ENCODE measurements around the gene TLR8.
"Not testable (repeated sequence)": the region's sequence is repeated elsewhere in the genome, so short reads cannot be mapped to it uniquely, and the experiment has no call there.

Gene TLR8

GRCh38 chrX:12947545-12948235 lies 41.3 kb downstream of the TLR8 start:
- DNase-seq = no peak

- DNase-seq = no peak
Measured at GRCh38 chrX:12948495-12948894, 42.1 kb downstream of the TLR8 start.

DNA sequence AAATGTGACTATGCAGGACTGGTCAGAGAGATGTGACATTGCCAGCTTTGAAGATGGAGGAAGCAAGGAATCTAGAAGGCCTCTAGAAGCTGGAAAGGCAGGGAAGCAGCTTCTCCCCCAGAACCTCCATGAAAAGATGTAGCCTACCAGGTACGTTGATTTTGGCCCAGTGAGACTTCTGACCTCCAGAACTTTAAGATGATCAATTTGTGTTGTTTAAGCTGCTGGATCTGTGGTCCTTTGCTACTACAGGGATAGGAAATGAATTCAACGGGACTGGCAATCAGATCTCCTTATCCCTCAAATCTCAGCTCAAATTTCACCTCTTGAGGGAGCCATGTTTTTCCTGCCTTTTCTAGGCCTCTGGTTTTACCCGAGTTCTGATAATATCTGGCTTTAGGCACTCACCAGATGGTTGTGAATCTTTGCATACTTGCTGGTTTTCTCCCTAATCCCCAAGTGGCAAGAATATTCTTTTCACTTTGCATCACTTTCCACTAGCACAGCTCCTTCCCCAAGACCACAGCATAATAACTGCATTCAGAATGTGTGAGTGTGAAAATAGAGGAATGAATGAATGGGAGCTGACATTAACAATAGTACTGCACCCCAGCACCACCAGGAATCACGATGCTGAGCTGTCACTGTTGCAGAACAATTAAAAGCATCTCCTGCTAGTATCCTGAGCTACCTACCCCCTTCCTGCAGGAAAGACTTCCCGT lies 42.9 kb downstream of the TLR8 start:
- DNase-seq = peak in 1 of 2 experiments; percentile 27

GRCh38 chrX:12949927-12950656 lies 43.7 kb downstream of the TLR8 start:
- peak; percentile 87 to 92 for DNase-seq

GRCh38 chrX:12950851-12951594 lies 44.6 kb downstream of the TLR8 start:
- peak; percentile 70 to 77 for DNase-seq

DNA sequence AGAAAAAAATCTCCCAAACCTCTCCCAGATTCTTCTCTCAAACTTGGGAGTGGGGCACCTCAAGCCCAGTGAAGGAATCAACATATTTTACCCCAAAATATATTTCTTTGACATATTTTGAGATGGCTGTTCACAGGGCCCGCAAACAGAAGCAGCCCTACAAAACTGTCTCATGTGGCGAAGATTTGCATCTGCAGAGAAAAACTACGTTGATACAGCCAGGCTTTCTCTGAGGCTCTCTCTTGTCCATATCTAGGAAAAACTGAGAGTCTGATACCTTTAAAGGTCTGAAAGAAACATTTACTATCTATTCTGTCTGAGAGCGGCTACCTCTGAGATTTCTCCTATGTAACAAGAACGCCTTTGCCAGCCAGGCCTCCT lies 45.2 kb downstream of the TLR8 start:
- DNase-seq = no peak

DNA sequence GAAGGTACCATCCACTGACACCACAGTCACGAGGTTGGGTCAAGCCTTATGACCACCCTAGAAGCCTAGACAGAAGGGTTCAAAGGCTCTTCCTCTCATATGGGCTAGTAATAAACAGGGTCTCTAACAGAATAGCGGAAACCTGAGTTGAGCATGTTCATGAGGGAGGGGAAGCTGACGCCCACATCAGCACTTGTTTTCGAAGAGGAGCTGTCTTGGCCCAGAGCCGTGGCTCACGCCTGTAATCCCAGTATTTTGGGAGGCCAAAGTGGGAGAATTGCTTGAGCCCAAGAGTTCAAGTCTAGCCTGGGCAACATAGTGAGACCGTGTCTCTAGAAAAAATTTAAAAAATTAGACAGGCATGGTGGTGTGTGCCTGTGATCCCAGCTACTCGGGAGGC lies 47.0 kb downstream of the TLR8 start:
- DNase-seq = no peak

GRCh38 chrX:12954376-12954775 lies 48.0 kb downstream of the TLR8 start:
- DNase-seq = peak in 1 of 2 experiments; percentile 8

DNA sequence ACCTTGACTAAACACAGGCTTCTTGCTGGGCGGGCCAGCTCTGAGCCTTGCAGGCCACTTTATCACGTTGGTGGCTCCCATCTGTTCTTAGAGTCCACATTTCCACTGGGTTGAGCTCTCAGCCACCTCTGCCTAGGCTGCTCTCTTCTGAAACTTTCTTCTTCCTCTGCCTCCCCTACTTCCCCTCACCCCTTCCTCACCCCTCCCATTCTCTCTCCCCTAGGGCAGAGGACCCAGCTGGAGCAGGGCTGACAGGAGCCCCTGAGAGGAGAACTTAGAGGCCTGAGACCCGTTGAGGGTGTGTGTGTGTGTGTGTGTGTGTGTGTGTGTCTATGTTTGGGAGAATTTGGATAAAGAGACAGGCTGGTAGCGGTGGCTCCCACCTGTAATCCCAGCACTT lies 48.6 kb downstream of the TLR8 start:
- peak in 1 of 2 experiments; percentile 22 for DNase-seq

GRCh38 chrX:12955882-12956703 lies 49.7 kb downstream of the TLR8 start:
- DNase-seq = peak; percentile 70 to 79

GRCh38 chrX:12956704-12957534 lies 50.5 kb downstream of the TLR8 start:
- DNase-seq = peak in 1 of 2 experiments; percentile 46

- no peak for DNase-seq
Measured at GRCh38 chrX:12958059-12958458, 51.6 kb downstream of the TLR8 start.

DNA sequence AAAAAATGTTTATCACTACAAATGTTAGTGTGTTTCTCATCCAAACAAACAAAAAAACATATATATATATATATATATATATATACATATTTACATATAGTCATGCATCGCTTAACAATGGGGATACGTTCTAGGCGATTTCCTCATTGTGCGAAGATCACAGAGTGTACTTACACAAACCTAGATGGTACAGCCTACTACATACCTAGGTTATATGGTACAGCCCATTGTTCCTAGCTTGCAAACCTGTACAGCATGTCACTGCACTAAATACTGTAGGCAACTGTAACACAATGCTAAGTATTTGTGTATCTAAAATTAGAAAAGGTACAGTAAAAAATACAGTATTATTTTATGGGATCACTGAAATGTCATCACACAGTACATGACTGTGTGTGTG lies 52.0 kb downstream of the TLR8 start:
- no peak for DNase-seq

GRCh38 chrX:12961196-12961718 lies 54.8 kb downstream of the TLR8 start:
- no peak for DNase-seq

GRCh38 chrX:12962041-12962504 lies 55.7 kb downstream of the TLR8 start:
- DNase-seq = no peak

- not testable (repeated sequence) for DNase-seq
Measured at GRCh38 chrX:12963210-12963850, 56.9 kb downstream of the TLR8 start.

DNA sequence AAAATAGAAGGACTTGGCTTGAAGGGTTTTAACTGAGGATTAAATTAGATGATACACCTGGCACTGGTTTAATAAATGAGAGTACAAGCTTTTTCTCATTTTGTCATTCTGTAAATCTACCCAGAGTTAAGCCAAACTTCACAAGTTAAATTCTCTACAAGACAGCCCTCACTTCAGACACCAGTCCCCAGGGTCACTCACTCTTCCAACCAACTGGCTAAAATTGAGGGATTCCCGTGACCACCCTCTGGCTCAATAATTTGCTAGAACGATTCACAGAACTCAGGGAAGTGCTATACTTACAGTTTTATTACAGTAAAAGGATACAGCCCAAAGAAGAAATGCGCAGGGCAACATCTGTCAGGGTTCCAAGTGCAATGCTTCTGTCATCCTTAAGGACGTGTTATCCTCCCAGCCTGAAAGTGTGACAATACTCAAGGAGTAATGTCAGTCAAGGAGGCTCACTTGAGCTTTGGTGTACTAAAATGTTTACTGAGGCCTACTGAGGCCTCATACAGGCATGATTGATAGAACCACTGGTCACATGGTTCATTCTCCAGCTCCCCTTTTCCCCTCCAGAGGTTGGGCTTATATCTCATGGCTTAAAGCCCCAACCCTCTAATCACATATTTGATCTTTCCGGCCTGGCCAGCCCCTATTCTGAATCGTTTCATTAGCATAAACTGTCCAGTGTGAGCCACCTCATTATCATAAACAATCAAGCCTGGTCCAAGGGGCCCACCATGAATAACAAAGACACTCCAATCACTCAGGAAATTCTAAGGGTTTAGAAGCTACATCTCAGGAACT lies 58.9 kb downstream of the TLR8 start:
- no peak for DNase-seq

DNA sequence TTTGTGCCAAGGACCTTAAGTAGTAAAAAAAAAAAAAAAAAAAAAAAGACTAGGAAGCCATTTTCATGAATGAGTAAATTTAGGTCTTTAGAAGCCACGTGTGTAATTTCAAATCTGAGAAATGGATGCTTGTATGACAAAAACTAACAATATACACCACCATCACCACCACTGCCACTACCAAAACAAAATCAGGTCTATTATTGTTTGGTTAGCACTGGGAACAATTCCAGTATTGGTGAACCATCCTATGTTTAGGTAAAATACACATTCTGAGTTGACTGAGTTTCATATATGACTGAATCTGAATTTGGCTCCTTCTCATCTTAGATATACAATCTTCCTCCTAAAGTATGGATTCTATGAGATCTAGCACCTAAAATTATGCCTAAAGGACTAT lies 59.7 kb downstream of the TLR8 start:
- no peak for DNase-seq

DNA sequence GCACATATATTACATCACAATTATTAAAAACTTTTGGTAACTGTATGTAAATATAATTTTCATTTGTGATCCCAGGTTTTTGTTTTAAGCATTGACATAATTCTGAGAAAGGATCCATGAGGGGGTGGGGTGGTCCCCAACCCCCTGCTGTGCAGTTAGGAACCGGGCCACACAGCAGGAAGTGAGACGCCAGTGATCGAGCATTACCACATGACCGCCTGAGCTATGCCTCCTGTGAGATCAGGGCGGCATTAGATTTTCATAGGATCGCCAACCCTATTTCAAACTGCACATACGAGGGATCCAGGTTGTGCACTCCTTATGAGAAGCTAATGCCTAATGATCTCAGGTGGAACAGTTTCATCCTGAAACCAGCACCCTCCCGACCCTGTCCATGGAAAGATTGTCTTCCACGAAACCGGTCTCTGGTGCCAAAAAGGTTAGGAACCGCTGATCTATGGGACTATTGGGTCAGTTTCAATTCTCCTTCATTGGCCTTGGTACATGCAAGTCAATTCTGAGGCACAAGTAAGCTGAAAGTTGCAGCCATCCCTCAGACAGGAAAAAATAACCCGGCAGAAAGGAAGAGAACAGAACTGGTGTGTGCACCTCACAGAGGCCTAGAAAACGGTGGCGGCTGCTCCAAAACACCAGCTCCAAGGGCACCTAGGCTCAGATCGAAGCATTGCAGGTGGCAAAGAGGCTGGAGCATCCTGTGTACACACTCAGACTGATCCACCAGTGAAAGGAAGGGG lies 61.5 kb downstream of the TLR8 start:
- DNase-seq = peak in 1 of 2 experiments; percentile 37
